Neural cell (in vitro differentiated cells): Measurements from ENCODE around the gene GCNT3. TPM values are rescaled to one million over a fixed set of nuclear protein-coding genes. Genes with fewer than 3 reads are reported as not detected.

Experiments
- H2AFZ ChIP-seq: fragments of 200-600, 300-800 bp; sonication (generic), shearing (Covaris generic); 2 replicates; pipeline ENCODE4 v1.6.0; 2014; ENCODE audit warnings: low read depth, mild to moderate bottlenecking, antibody characterized with exemption, low read length, moderate library complexity
- H3F3A ChIP-seq: fragments of 200-600 bp; shearing (Covaris generic); 2 replicates; pipeline ENCODE4 v1.6.1; 2016; ENCODE audit warnings: mild to moderate bottlenecking, moderate library complexity, mixed read lengths, antibody characterized with exemption, low read length; ENCODE audit not compliant: insufficient read depth, poor library complexity, severe bottlenecking
- H3K27ac ChIP-seq: fragments of 200-600, 300-800 bp; sonication (generic), shearing (Covaris generic); 2 replicates; pipeline ENCODE4 v1.5.1; 2014; ENCODE audit warnings: mild to moderate bottlenecking, low read length, moderate library complexity
- H3K27me3 ChIP-seq: fragments of 300-800, 200-600 bp; sonication (generic), shearing (Covaris generic); 2 replicates; pipeline ENCODE4 v1.6.0; 2014; ENCODE audit warnings: mild to moderate bottlenecking, low read depth, low read length, moderate library complexity; ENCODE audit not compliant: insufficient read depth
- H3K36me3 ChIP-seq: fragments of 300-800, 200-600 bp; sonication (generic), shearing (Covaris generic); 2 replicates; pipeline ENCODE4 v1.5.1; 2014; ENCODE audit warnings: mild to moderate bottlenecking, antibody characterized with exemption, low read length, moderate library complexity; ENCODE audit not compliant: insufficient read depth
- H3K4me2 ChIP-seq: fragments of 300-800, 200-600 bp; sonication (generic), shearing (Covaris generic); 2 replicates; pipeline ENCODE4 v1.6.0; 2014; ENCODE audit warnings: mild to moderate bottlenecking, low read length
- H3K4me3 ChIP-seq: fragments of 300-800, 200-600 bp; sonication (generic), shearing (Covaris generic); 2 replicates; pipeline ENCODE4 v1.5.1; 2014; ENCODE audit warnings: mild to moderate bottlenecking, low read length, moderate library complexity
- H3K79me2 ChIP-seq: fragments of 200-600 bp; shearing (Covaris generic); replicated peaks from 2 replicates; pipeline ENCODE4 v1.6.0; 2014; ENCODE audit warnings: mild to moderate bottlenecking, low read length, moderate library complexity; ENCODE audit not compliant: insufficient read depth
- H3K9ac ChIP-seq: fragments of 300-800, 200-600 bp; sonication (generic), shearing (Covaris generic); 2 replicates; pipeline ENCODE4 v1.6.1; 2016; ENCODE audit warnings: mild to moderate bottlenecking, low read length, mixed read lengths
- H3K9me2 ChIP-seq: fragments of 200-600 bp; shearing (Covaris generic); 2 replicates; pipeline ENCODE4 v1.6.1; 2016; ENCODE audit warnings: mild to moderate bottlenecking, low read length, mixed read lengths; ENCODE audit not compliant: insufficient read depth
- H3K9me3 ChIP-seq: fragments of 200-600, 300-800 bp; sonication (generic), shearing (Covaris generic); 2 replicates; pipeline ENCODE4 v1.6.1; 2016; ENCODE audit warnings: mild to moderate bottlenecking, mixed run types, low read length, moderate library complexity, mixed read lengths
- H4K20me1 ChIP-seq: fragments of 200-600 bp; shearing (Covaris generic); 2 replicates; pipeline ENCODE4 v1.6.1; 2016; ENCODE audit warnings: mild to moderate bottlenecking, mixed run types; ENCODE audit not compliant: insufficient read depth
- CTCF ChIP-seq: fragments of 450-650 bp; IDR thresholded peaks from 2 replicates; pipeline ENCODE4 v1.5.1; 2014; ENCODE audit warnings: antibody characterized with exemption, mild to moderate bottlenecking, moderate library complexity; ENCODE audit not compliant: poor library complexity, severe bottlenecking
- EP300 ChIP-seq: fragments of 450-650 bp; conservative IDR thresholded peaks from 2 replicates; pipeline ENCODE4 v1.6.1; 2014; ENCODE audit warnings: antibody characterized with exemption, mild to moderate bottlenecking, moderate library complexity; ENCODE audit not compliant: poor library complexity, severe bottlenecking
- EZH2 ChIP-seq: fragments of 200-600, 300-800 bp; shearing (Covaris generic), sonication (generic); IDR thresholded peaks from 2 replicates; pipeline ENCODE4 v1.6.1; 2014; ENCODE audit warnings: antibody characterized with exemption, low read length, borderline replicate concordance, mild to moderate bottlenecking; ENCODE audit not compliant: insufficient read depth, poor library complexity, severe bottlenecking
- MXI1 ChIP-seq: fragments of 450-650 bp; conservative IDR thresholded peaks from 2 replicates; pipeline ENCODE4 v1.6.1; 2014; ENCODE audit warnings: antibody characterized with exemption, mild to moderate bottlenecking; ENCODE audit not compliant: poor library complexity, severe bottlenecking
- POLR2AphosphoS5 ChIP-seq: IDR thresholded peaks from 2 replicates; pipeline ENCODE4 v1.6.1; 2012
- RAD21 ChIP-seq: fragments of 450-650 bp; conservative IDR thresholded peaks from 2 replicates; pipeline ENCODE4 v1.6.1; 2014; ENCODE audit warnings: antibody characterized with exemption, mild to moderate bottlenecking, moderate library complexity
- REST ChIP-seq: IDR thresholded peaks from 2 replicates; pipeline ENCODE4 v1.6.1; 2012; ENCODE audit warnings: borderline replicate concordance
- SMC3 ChIP-seq: fragments of 450-650 bp; conservative IDR thresholded peaks from 2 replicates; pipeline ENCODE4 v1.6.1; 2014; ENCODE audit warnings: antibody characterized with exemption, mild to moderate bottlenecking, moderate library complexity; ENCODE audit not compliant: poor library complexity
- TAF1 ChIP-seq: IDR thresholded peaks from 2 replicates; pipeline ENCODE4 v1.6.1; 2012; ENCODE audit warnings: low read depth
- polyA plus RNA-seq: library from polyadenylated mRNA; depleted of rRNA; stranded (reverse); fragments of >200 nt; gene quantifications from 2 replicates; pipeline ENCODE4 v1.2.3, GENCODE V29; 2014

GCNT3 gene
- polyA plus RNA-seq, 1 donor from 2014 or later, result 0.81 TPM

GRCh38 chr15:59596640-59597039 lies 14.9 kb upstream of the GCNT3 start:
- Histone ChIP-seq H3K9ac (no peak overlapping the region), H2AFZ (no peak overlapping the region)
- TF ChIP-seq EP300 (no peak), SMC3 (no peak), MXI1 (no peak), TAF1 (no peak), RAD21 (no peak), EZH2 (no peak), REST (no peak), POLR2AphosphoS5 (no peak), CTCF (no peak)

GRCh38 chr15:59598461-59598860 lies 13.1 kb upstream of the GCNT3 start:
- Histone ChIP-seq H3K4me3 (no peak overlapping the region), H3K27me3 (no peaks in the 10 kb centered on the region), H3K9me3 (no peaks in the 10 kb centered on the region), H3F3A (no peaks in the 10 kb centered on the region), H2AFZ (no peak overlapping the region), H3K9me2 (no peaks in the 10 kb centered on the region), H4K20me1 (no peaks in the 10 kb centered on the region), H3K27ac (no peak overlapping the region), H3K36me3 (no peaks in the 10 kb centered on the region), H3K9ac (no peak overlapping the region), H3K4me2 (no peak overlapping the region), H3K79me2 (no peaks in the 10 kb centered on the region)
- TF ChIP-seq EP300 (no peak), RAD21 (no peak), REST (no peak), CTCF (no peak), POLR2AphosphoS5 (no peak), SMC3 (no peak), MXI1 (no peak), EZH2 (no peak), TAF1 (no peak)

More at GRCh38 chr15:59596640-59597039, 14.9 kb upstream of the GCNT3 start:
- H3K27ac ChIP-seq, result no peak overlapping the region
- no peaks in the 10 kb centered on the region for H3K36me3 ChIP-seq
- no peaks in the 10 kb centered on the region for H3K27me3 ChIP-seq
- H3K4me3 ChIP-seq, result no peak overlapping the region
- H3K9me3 ChIP-seq, result no peaks in the 10 kb centered on the region
- H3K4me2 ChIP-seq, result no peak overlapping the region
- H3F3A ChIP-seq, result no peaks in the 10 kb centered on the region
- no peaks in the 10 kb centered on the region for H3K79me2 ChIP-seq
- H3K9me2 ChIP-seq, result no peaks in the 10 kb centered on the region
- no peaks in the 10 kb centered on the region for H4K20me1 ChIP-seq
